NB4 (cell line): ENCODE measurements around the gene PRPF40A.

Experiments
- MYC ChIP-seq: IDR thresholded peaks from 2 replicates; pipeline ENCODE4 v1.6.1; 2011; ENCODE audit warnings: low read depth, low read length
- POLR2A ChIP-seq: IDR thresholded peaks from 2 replicates; pipeline ENCODE4 v1.6.1; 2011; ENCODE audit warnings: mild to moderate bottlenecking; ENCODE audit not compliant: insufficient read length; ENCODE audit errors: extremely low read depth
- TF ChIP-seq, protein P1 (sequence below): IDR thresholded peaks from 2 replicates; pipeline ENCODE4 v1.6.1; 2011; ENCODE audit warnings: low read depth, low read length
- TF ChIP-seq, protein P2 (sequence below): IDR thresholded peaks from one replicate; pipeline ENCODE4 v1.5.1; 2012; ENCODE audit warnings: low read depth, low read length

DNA sequence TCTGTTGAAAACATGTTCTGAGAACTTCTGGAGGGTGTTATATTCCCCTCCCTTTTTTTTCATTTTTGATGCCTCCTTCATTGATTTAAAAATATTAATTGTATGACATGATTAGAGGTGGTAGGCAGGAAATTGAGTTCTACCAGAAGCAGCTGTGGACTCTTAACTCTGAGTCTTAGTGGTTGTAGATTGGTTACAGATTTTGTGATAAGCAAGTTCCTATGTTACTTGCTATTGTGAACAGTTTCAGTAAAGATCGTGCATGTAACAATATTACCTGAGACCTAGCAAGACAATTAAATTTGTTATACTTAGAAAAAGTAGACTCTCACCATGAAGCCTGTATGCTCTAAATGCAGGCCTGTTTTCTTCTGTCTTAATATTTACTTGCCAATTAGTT, 88.1 kb downstream of the PRPF40A start:
- TF ChIP-seq, protein P1, sequence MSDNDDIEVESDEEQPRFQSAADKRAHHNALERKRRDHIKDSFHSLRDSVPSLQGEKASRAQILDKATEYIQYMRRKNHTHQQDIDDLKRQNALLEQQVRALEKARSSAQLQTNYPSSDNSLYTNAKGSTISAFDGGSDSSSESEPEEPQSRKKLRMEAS = no peak
- TF ChIP-seq, protein P2, sequence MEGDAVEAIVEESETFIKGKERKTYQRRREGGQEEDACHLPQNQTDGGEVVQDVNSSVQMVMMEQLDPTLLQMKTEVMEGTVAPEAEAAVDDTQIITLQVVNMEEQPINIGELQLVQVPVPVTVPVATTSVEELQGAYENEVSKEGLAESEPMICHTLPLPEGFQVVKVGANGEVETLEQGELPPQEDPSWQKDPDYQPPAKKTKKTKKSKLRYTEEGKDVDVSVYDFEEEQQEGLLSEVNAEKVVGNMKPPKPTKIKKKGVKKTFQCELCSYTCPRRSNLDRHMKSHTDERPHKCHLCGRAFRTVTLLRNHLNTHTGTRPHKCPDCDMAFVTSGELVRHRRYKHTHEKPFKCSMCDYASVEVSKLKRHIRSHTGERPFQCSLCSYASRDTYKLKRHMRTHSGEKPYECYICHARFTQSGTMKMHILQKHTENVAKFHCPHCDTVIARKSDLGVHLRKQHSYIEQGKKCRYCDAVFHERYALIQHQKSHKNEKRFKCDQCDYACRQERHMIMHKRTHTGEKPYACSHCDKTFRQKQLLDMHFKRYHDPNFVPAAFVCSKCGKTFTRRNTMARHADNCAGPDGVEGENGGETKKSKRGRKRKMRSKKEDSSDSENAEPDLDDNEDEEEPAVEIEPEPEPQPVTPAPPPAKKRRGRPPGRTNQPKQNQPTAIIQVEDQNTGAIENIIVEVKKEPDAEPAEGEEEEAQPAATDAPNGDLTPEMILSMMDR = no peak
- TF ChIP-seq POLR2A = no peak
- no peak for TF ChIP-seq MYC
